ENCODE data around the gene OR12D1.

The OR12D1 gene

GRCh38 chr6:29466241-29466640, 51.5 kb downstream of the OR12D1 start:
- no peak for DNase-seq
